Measurements from ENCODE around the gene R3HCC1L.
"Not testable (repeated sequence)": the region's sequence is repeated elsewhere in the genome, so short reads cannot be mapped to it uniquely, and the experiment has no call there.

R3HCC1L gene

GRCh38 chr10:98131619-98132018 is 2.8 kb upstream of the R3HCC1L start:
- DNase-seq (ENCODE audit: low spot score) = no peak

GRCh38 chr10:98133075-98133752 is 1.2 kb upstream of the R3HCC1L start:
- not testable (repeated sequence) for DNase-seq (ENCODE audit: low spot score)

- no peak for DNase-seq (ENCODE audit: low spot score)
Observed at GRCh38 chr10:98134117-98134430, 383 bp upstream of the R3HCC1L start.

DNA sequence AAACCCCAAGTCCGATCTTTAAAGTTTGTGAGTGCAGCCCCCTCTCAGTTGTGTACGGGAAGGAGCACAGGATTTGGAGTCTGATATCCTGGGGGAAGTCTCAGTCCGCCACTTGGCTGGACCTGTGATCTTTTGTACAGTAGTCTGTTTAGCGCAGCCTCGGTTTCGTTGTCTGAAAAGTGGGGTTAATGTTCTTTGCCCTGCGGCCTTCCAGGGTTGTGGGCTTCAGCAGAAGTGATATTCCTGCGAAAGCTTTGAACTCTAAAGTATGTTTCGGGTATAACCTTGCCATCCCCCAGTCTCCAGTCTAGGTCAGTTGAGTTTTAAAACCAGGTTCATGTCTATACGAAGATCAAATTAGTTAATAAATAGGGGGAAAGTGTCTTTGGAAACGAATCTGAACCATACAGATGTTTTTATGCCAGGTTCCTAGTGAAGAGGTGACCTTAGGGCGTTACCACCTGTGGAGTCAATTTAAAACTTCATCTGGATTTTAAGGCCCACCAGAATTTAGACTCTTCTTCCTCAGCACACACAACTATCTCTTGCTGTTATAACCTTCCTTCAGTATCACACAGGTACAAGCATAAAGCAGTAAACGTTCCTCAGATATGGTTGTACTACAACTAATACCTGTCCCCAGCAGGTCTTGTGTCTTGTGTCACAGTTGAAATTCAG is 904 bp downstream of the R3HCC1L start:
- no peak for DNase-seq (ENCODE audit: low spot score)

DNA sequence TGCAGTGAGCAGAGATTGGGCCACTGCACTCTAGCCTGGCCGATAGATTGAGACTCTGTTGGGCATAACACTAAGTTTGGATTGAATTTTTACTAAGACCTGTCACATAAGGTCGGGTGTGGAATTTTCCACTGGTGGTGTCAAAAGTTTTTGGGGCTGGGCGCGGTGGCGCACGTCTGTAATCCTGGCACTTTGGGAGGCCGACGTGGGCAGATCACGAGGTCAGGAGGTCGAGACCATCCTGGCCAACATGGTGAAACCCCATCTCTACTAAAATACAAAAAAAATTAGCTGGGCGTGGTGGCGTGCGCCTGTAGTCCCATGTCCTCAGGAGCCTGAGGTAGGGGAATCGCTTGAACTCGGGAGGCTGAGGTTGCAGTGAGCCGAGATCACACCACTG is 2.3 kb downstream of the R3HCC1L start:
- not testable (repeated sequence) for DNase-seq (ENCODE audit: low spot score)

DNA sequence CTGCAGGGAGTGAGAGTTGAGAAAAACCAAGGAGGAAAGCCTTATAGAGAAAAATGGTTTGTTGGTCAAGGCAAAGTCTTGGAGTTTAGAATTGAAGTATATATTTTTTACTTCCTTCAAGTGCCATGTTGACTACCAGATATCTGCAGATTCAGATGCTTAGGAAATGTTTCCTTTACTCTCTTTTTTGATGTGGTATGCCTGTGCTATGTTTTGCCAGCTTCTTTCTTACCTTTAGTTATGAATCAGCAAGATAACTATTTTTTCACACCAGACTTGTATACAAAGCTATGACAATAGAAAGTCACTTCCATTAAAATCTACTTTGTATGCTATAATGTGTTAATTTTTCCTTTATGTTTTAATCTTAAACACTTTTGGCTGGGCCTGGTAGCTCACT is 3.6 kb downstream of the R3HCC1L start:
- no peak for DNase-seq (ENCODE audit: low spot score)

- no peak for DNase-seq (ENCODE audit: low spot score)
Observed at GRCh38 chr10:98139431-98139830, 5.0 kb downstream of the R3HCC1L start.

GRCh38 chr10:98141484-98142073 is 7.1 kb downstream of the R3HCC1L start:
- no peak for DNase-seq (ENCODE audit: low spot score)

DNA sequence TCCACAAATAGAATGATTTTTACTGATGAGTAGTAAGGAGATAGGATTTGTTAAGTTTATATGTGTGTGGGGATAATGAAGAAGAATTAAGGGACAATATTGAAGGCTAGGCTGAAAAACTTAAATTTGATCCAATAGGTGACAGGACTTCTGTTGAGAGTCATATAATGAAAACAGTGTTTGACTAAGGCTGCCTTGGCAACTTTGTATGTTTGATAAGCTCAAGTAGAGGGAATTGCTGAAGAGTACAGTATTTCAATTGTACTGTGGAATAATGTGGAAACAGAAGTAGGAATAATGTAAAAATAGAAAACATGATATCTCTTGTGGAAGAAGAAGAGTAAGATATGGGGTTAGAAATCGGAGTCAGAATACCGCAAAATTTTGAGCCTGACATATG is 10.5 kb downstream of the R3HCC1L start:
- no peak for DNase-seq (ENCODE audit: low spot score)

DNA sequence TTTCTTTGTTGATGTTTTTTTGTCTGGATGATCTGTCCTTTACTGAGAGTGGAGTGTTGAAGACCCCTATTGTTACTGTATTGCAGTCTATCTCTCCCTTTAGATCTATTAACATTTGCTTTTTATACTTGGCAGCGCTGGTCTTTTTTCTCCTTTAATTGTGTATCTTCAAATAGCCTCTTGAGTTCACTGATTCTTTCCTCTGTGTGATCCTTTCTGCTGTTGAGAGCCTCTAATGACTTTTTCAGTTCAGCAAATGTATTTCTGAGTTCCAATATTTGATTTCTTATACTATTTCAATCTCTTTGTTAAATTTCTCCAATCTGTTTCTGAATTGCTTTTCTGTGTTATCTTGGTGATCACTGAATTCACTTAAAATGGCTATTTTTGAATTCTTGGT is 15.4 kb downstream of the R3HCC1L start:
- no peak for DNase-seq (ENCODE audit: low spot score)

DNA sequence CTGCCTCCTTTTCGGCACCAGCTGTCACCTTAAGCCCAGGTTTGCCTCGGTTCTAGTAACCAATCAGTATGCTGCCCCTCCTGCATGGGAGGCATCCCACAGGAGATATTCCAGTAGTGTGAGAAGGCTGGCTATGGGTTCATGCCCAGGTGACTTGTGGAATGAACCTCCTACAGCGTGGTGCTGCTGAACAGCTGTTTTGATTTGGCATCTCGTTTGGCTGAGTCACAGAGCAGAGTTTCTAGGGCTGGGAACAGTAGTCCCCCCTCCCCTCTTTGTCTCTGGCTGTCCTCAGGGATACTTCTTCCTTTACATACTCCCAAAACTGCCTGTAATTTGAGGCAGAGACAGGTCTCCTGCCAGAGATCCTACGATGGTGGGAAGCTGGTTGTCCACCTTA is 16.1 kb downstream of the R3HCC1L start:
- DNase-seq (ENCODE audit: low spot score) = no peak

- not testable (repeated sequence) for DNase-seq (ENCODE audit: low spot score)
Observed at GRCh38 chr10:98152778-98153177, 18.3 kb downstream of the R3HCC1L start.

DNA sequence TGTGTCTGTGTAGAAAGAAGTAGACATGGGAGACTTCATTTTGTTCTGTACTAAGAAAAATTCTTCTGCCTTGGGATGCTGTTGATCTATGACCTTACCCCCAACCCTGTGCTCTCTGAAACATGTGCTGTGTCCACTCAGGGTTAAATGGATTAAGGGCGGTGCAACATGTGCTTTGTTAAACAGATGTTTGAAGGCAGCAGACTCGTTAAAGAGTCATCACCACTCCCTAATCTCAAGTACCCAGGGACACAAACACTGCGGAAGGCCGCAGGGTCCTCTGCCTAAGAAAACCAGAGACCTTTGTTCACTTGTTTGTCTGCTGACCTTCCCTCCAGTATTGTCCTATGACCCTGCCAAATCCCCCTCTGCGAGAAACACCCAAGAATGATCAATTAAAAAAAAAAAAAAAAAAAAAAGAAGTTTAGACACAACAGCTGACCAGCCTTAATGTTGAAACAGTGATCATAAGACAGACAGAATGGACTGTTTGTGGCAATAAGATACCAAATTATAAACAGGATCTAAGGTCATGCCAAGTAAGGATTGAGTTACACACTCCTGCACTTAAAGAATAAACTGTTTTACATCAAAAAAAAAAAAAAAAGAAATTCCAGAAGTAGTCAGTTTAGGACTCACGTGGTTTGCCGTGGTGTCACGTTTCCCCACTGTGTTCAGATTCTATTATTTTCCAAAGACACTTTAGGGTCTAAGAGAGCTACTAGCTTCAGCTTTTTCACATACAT is 18.9 kb downstream of the R3HCC1L start:
- DNase-seq (ENCODE audit: low spot score) = not testable (repeated sequence)

DNA sequence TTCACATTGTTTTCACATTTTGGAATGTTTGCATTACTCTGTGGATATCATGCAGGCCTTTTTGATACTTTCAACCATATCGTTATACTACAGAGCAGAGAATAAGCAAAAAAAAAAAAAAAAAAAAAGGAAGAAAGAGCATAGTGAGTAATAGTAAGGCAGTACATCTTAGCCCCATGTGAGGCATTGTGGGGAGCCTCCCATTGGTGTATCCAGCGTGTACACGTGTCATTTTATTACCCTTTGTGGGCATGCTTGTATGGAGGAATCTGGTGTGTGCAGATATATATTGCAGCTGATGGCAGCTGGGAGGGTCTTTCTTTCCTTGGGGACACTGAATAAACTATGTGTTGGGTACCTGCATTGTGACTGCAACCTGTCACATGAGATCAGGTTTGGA is 19.6 kb downstream of the R3HCC1L start:
- no peak for DNase-seq (ENCODE audit: low spot score)

DNA sequence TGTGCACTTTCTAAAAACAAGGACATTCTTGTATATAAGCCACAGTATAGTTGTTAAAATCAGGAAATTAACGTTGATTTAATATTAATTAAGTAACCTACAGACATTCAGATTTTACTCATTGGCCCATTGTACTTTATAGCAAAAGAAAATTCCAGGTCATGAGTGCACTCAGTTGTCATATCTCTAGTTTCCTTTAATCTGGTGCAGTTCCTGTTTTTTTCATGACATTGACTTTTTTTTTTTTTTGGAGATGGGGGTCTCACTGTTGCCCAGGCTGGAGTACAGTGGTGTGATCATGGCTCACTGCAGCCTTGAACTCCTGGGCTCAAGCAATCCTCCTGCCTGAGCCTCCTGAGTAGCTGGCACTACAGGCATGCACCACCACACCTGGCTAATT is 24.1 kb downstream of the R3HCC1L start:
- no peak for DNase-seq (ENCODE audit: low spot score)

- no peak for DNase-seq (ENCODE audit: low spot score)
Observed at GRCh38 chr10:98163941-98164340, 29.5 kb downstream of the R3HCC1L start.

GRCh38 chr10:98167191-98167590 is 32.7 kb downstream of the R3HCC1L start:
- DNase-seq (ENCODE audit: low spot score) = no peak

DNA sequence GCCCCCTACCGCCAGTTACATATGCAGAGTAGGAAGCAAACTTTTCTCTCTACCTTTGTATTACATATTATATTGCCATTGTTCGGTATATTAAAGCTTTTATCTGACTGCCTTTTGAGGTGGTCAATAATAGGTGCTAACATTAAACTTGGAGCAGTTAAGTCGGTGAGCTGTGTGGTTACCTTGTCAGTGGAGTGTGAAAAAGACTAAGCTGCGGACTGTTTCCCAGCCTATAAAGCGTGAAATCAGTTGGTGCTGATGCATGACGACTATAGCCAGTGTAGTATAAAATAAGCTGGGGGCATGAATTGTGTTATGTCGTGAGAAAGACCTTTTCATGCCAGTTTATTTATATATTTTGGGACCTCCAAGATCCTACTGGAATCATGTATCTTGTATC is 33.7 kb downstream of the R3HCC1L start:
- DNase-seq (ENCODE audit: low spot score) = no peak

DNA sequence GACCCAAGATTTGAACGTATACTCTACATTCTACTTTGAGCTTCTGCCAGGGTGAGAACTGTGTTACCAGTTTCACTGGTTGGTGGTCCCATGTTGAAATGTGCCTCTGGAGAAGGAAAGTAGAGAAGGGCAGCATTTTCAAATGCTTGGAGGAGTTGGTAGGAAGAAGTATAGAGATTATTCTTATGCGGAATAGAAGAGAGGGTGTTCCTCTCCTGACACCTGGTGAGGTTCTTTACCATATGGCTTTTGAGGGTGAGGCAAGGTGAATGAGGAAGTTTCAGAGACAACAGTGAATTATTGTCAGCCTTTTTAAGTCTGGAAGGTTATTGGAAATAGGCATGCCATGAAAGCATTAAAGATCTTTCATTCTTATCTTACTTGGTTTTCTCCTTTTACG is 34.3 kb downstream of the R3HCC1L start:
- DNase-seq (ENCODE audit: low spot score) = no peak

DNA sequence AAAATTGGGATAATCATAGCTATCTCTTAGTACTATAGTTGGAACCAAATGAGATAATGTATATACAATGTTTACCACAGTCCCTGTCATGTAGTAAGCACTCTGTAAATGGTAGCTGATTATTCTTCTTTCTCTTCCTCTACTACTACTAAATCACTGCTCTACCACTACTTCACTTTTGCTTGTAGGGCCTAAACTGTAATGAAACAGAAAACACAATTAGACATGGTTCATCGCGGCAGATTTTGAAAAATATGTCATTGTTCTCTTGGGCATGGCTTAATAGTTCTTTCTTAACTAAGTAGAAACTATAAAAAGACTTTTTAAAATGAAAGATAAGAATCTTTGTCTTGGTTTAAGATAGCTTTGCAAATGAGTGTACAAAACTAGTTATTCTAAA is 34.9 kb downstream of the R3HCC1L start:
- DNase-seq (ENCODE audit: low spot score) = no peak

GRCh38 chr10:98170249-98171117 is 36.0 kb downstream of the R3HCC1L start:
- peak; percentile 79 for DNase-seq (ENCODE audit: low spot score)

GRCh38 chr10:98172073-98172472 is 37.6 kb downstream of the R3HCC1L start:
- no peak for DNase-seq (ENCODE audit: low spot score)
